Occipital lobe (tissue), 2 donors: ENCODE measurements around the gene HS6ST2. TPM values are rescaled to one million over a fixed set of nuclear protein-coding genes. Genes with fewer than 3 reads are reported as not detected.
"Not testable (repeated sequence)": the region's sequence is repeated elsewhere in the genome, so short reads cannot be mapped to it uniquely, and the experiment has no call there.

Source experiments
- DNase-seq: peaks from one replicate; lab custom pipeline; 2025; lab: John Stamatoyannopoulos, UW
- total RNA-seq: library from RNA; depleted of rRNA; stranded (reverse); fragments of >200 nt; gene quantifications from one replicate; pipeline ENCODE4 v1.2.3, GENCODE V29; 2014

Gene HS6ST2
- total RNA-seq, 1 donor from 2014 or later: 5.0 TPM

- DNase-seq: no peak
These were observed 17.6 kb downstream of the HS6ST2 start for GRCh38 chrX:132940727-132941327.

GRCh38 chrX:132933170-132933569 is 25.3 kb downstream of the HS6ST2 start:
- no peak for DNase-seq

GRCh38 chrX:132924426-132924825 is 34.0 kb downstream of the HS6ST2 start:
- no peak for DNase-seq

GRCh38 chrX:132918523-132918922 is 39.9 kb downstream of the HS6ST2 start:
- no peak for DNase-seq

GRCh38 chrX:132916349-132916748 is 42.1 kb downstream of the HS6ST2 start:
- no peak for DNase-seq

- no peak for DNase-seq
These were observed 48.8 kb downstream of the HS6ST2 start for GRCh38 chrX:132909643-132910042.

- DNase-seq: no peak
These were observed 49.5 kb downstream of the HS6ST2 start for GRCh38 chrX:132908891-132909290.

GRCh38 chrX:132900633-132901293 is 57.7 kb downstream of the HS6ST2 start:
- no peak for DNase-seq

GRCh38 chrX:132887569-132887968 is 70.9 kb downstream of the HS6ST2 start:
- DNase-seq: no peak

GRCh38 chrX:132883358-132883915 is 75.0 kb downstream of the HS6ST2 start:
- DNase-seq: no peak

GRCh38 chrX:132880753-132881152 is 77.7 kb downstream of the HS6ST2 start:
- not testable (repeated sequence) for DNase-seq

GRCh38 chrX:132877954-132878536 is 80.4 kb downstream of the HS6ST2 start:
- DNase-seq: no peak

GRCh38 chrX:132876523-132877338 is 81.7 kb downstream of the HS6ST2 start:
- no peak for DNase-seq

GRCh38 chrX:132875650-132876522 is 82.5 kb downstream of the HS6ST2 start:
- no peak for DNase-seq

GRCh38 chrX:132862562-132862961 is 95.9 kb downstream of the HS6ST2 start:
- DNase-seq: no peak

- no peak for DNase-seq
These were observed 97.4 kb downstream of the HS6ST2 start for GRCh38 chrX:132861076-132861475.

GRCh38 chrX:132860200-132860599 is 98.2 kb downstream of the HS6ST2 start:
- DNase-seq: no peak

- DNase-seq: no peak
These were observed 100.4 kb downstream of the HS6ST2 start for GRCh38 chrX:132858018-132858417.

- no peak for DNase-seq
These were observed 102.6 kb downstream of the HS6ST2 start for GRCh38 chrX:132855780-132856341.

- no peak for DNase-seq
These were observed 105.4 kb downstream of the HS6ST2 start for GRCh38 chrX:132853040-132853439.
